Loucy (cell line): ENCODE results near the gene TLE3.

Experiments used
- H2AFZ ChIP-seq: fragments of 200-600 bp; sonication (generic); 2 replicates; pipeline ENCODE4 v1.6.0; 2016; ENCODE audit warnings: antibody characterized with exemption, mild to moderate bottlenecking, low read length, moderate library complexity
- H3F3A ChIP-seq: fragments of 200-600 bp; 2 replicates; pipeline ENCODE4 v1.6.0; 2016; ENCODE audit warnings: antibody characterized with exemption, low read depth, mild to moderate bottlenecking
- H3K27me3 ChIP-seq: fragments of 200-600 bp; sonication (generic); 2 replicates; pipeline ENCODE4 v1.6.1; 2014; ENCODE audit warnings: low read length, mild to moderate bottlenecking; ENCODE audit not compliant: insufficient read depth, poor library complexity, severe bottlenecking
- H3K36me3 ChIP-seq: fragments of 200-600 bp; sonication (generic); 2 replicates; pipeline ENCODE4 v1.6.1; 2016; ENCODE audit warnings: low read length; ENCODE audit not compliant: insufficient read depth
- H3K4me1 ChIP-seq: fragments of 200-600 bp; sonication (generic); 2 replicates; pipeline ENCODE4 v1.5.1; 2014; ENCODE audit warnings: low read length, mild to moderate bottlenecking; ENCODE audit not compliant: insufficient read depth, poor library complexity, severe bottlenecking
- H3K4me2 ChIP-seq: fragments of 200-600 bp; sonication (generic); 2 replicates; pipeline ENCODE4 v1.6.0; 2014; ENCODE audit warnings: antibody characterized with exemption, low read length, low read depth, mild to moderate bottlenecking; ENCODE audit not compliant: poor library complexity, severe bottlenecking
- H3K4me3 ChIP-seq: fragments of 200-600 bp; sonication (generic); 2 replicates; pipeline ENCODE4 v1.5.1; 2014; ENCODE audit warnings: low read length, mild to moderate bottlenecking, mixed read lengths; ENCODE audit not compliant: poor library complexity, severe bottlenecking
- H3K79me2 ChIP-seq: fragments of 200-600 bp; sonication (generic); 2 replicates; pipeline ENCODE4 v1.6.1; 2014; ENCODE audit warnings: low read length; ENCODE audit not compliant: insufficient read depth
- H3K9ac ChIP-seq: fragments of 200-600 bp; sonication (generic); 2 replicates; pipeline ENCODE4 v1.6.0; 2014; ENCODE audit warnings: mild to moderate bottlenecking, low read depth, low read length, moderate library complexity; ENCODE audit not compliant: poor library complexity, severe bottlenecking
- H3K9me2 ChIP-seq: fragments of 200-600 bp; sonication (generic); replicated peaks from 2 replicates; pipeline ENCODE4 v1.6.1; 2016; ENCODE audit warnings: low read depth, low read length, mixed read lengths
- H3K9me3 ChIP-seq: fragments of 200-600 bp; sonication (generic); 2 replicates; pipeline ENCODE4 v1.6.1; 2014; ENCODE audit warnings: mild to moderate bottlenecking, antibody characterized with exemption, low read length, low read depth; ENCODE audit not compliant: insufficient read depth
- H4K20me1 ChIP-seq: fragments of 200-600 bp; sonication (generic); 2 replicates; pipeline ENCODE4 v1.6.0; 2014; ENCODE audit warnings: antibody characterized with exemption, low read length, mild to moderate bottlenecking; ENCODE audit not compliant: insufficient read depth, poor library complexity, severe bottlenecking
- EZH2phosphoT487 ChIP-seq: fragments of 200-600 bp; IDR thresholded peaks from 2 replicates; pipeline ENCODE4 v1.6.1; 2018; ENCODE audit warnings: antibody characterized with exemption, mild to moderate bottlenecking, moderate library complexity, borderline replicate concordance
- TF ChIP-seq, protein P1 (sequence below): fragments of 200-600 bp; sonication (generic); conservative IDR thresholded peaks from 2 replicates; pipeline ENCODE4 v1.5.1; 2014; ENCODE audit warnings: mild to moderate bottlenecking, antibody characterized with exemption, low read length

Gene TLE3

GRCh38 chr15:70126362-70126761, 28.6 kb upstream of the TLE3 start:
- Histone ChIP-seq H3K9me2 (no peaks in the 10 kb centered on the region), H3K36me3 (no peaks in the 10 kb centered on the region), H3K9me3 (no peaks in the 10 kb centered on the region), H3K27me3 (no peaks in the 10 kb centered on the region), H4K20me1 (no peaks in the 10 kb centered on the region), H3K4me1 (peaks cover 34% of the 10 kb centered on the region), H3K79me2 (no peaks in the 10 kb centered on the region), H3K9ac (no peak overlapping the region), H3K4me2 (peak overlapping the region; percentile 8), H2AFZ (no peak overlapping the region), H3K4me3 (no peak overlapping the region), H3F3A (no peaks in the 10 kb centered on the region)
- TF ChIP-seq, protein P1, sequence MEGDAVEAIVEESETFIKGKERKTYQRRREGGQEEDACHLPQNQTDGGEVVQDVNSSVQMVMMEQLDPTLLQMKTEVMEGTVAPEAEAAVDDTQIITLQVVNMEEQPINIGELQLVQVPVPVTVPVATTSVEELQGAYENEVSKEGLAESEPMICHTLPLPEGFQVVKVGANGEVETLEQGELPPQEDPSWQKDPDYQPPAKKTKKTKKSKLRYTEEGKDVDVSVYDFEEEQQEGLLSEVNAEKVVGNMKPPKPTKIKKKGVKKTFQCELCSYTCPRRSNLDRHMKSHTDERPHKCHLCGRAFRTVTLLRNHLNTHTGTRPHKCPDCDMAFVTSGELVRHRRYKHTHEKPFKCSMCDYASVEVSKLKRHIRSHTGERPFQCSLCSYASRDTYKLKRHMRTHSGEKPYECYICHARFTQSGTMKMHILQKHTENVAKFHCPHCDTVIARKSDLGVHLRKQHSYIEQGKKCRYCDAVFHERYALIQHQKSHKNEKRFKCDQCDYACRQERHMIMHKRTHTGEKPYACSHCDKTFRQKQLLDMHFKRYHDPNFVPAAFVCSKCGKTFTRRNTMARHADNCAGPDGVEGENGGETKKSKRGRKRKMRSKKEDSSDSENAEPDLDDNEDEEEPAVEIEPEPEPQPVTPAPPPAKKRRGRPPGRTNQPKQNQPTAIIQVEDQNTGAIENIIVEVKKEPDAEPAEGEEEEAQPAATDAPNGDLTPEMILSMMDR, result no peak
- no peak for TF ChIP-seq EZH2phosphoT487

DNA sequence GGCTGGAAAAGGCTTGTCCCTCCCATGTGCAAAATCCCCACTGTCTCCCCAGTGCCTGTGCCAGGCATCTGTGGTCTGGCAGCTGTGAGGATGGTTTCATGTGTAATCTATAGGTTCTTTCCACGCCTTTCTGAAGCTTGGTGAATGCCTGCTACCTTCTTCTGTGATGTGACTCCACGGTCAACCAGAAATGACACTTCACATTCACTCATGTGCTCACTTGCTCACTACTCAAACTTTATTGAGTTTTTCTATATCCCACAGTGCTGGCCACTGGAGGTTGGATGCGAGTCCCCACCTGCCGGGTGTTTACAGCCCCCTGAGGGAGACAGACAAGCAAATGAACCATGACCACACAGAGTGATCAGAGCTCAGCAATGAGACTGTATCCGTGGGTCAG, 27.9 kb upstream of the TLE3 start:
- no peak overlapping the region for H3K4me3 ChIP-seq
- no peaks in the 10 kb centered on the region for H3K79me2 ChIP-seq
- TF ChIP-seq, protein P1, result no peak
- no peak for TF ChIP-seq EZH2phosphoT487
- peak overlapping the region; percentile 8 for H3K4me2 ChIP-seq
- no peaks in the 10 kb centered on the region for H4K20me1 ChIP-seq
- no peak overlapping the region for H2AFZ ChIP-seq
- no peaks in the 10 kb centered on the region for H3K9me2 ChIP-seq
- H3K4me1 ChIP-seq, result peaks cover 37% of the 10 kb centered on the region
- no peaks in the 10 kb centered on the region for H3K27me3 ChIP-seq
- H3K36me3 ChIP-seq, result no peaks in the 10 kb centered on the region
- no peaks in the 10 kb centered on the region for H3F3A ChIP-seq
- no peak overlapping the region for H3K9ac ChIP-seq
- H3K9me3 ChIP-seq, result no peaks in the 10 kb centered on the region

DNA sequence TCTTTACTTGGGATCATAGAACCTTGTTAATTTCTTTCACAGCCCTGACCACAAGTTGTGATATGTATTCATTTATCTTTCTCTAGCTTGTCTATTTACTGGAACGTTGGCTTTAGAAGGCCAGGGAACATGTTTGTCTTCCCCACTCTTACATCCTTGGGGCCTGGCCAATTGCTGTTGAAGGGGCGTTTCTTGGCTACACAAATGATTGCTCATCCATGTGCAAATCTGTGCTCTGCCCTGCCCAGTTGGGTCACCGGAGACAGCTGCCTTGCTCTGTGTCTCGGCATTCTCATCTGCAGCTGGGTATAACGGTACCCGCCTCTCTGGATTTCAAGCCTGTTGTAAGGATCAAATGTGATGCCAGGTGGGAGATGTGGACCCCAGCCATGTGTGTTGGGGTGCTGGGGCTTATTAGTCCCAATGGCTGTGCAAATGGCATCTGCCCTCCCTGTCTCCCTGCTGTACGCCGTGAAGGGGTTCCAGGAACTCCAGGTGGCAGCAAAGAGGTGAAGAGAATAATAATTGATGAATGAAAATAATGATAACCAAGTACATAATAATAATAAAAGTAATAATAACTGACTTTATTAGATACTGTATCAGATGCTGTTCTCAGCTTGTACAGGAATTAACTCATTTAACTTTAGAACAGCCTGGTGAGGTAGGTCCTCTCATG, 24.0 kb upstream of the TLE3 start:
- Histone ChIP-seq H3K27me3 (no peaks in the 10 kb centered on the region), H2AFZ (no peak overlapping the region), H3K9ac (no peak overlapping the region), H3F3A (no peaks in the 10 kb centered on the region), H3K4me3 (no peak overlapping the region), H3K4me2 (no peak overlapping the region), H4K20me1 (no peaks in the 10 kb centered on the region), H3K79me2 (no peaks in the 10 kb centered on the region), H3K9me3 (no peaks in the 10 kb centered on the region), H3K36me3 (no peaks in the 10 kb centered on the region), H3K9me2 (no peaks in the 10 kb centered on the region), H3K4me1 (peaks cover 23% of the 10 kb centered on the region)
- TF ChIP-seq, protein P1, result peak; percentile 32
- no peak for TF ChIP-seq EZH2phosphoT487
